NCI-H1048 (cell line): Measurements from ENCODE around the gene TBX6.
A peak's percentile ranks its signal among the peaks of the same experiment; 100 is the strongest.

Experiments
- DNase-seq: peaks from one replicate; lab custom pipeline; 2025; lab: John Stamatoyannopoulos, UW

The TBX6 gene

GRCh38 chr16:30113711-30114333, 22.1 kb upstream of the TBX6 start:
- DNase-seq: no peak

DNA sequence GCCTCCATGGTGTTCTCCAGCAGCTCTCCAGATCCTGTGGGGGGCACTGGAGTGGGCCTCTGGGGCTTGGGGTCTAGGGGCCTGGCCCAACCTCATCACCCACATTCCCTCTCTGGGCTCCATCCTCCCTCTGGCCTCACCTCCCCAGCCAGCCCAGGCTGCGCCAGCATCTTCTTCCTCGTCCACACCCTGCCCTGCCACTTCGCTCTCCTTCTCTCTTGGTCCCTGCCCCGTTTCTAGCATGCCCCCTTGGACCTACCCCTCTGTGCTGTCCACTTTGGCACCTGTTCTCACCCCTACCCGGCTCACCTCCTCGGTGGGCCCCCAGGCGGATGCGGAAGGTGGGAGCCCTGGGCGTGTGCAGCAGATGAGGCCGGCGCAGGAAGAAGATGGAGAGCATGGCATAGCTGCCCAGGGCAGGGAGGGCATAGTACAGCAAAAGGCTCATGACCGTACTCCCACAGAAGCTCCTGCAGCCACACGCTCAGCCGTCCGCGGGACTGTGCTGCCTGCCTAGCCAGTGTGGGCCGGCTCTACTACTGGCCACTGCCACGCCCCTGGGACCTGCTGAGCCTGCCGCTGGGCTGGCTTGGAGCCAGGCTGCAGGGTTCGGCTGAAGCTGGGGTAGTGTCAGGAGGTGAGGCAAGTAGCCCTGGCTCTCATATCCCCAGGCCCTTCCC, 21.4 kb upstream of the TBX6 start, which contains the start of gene GDPD3:
Gene GDPD3, minus strand, starts transcription at position 507 of the 680 bp plus-strand sequence. Its CDS starts 59 bp downstream, at position 448.
- DNase-seq: no peak

- DNase-seq: no peak
These were observed 20.7 kb upstream of the TBX6 start for GRCh38 chr16:30112197-30113030.

DNA sequence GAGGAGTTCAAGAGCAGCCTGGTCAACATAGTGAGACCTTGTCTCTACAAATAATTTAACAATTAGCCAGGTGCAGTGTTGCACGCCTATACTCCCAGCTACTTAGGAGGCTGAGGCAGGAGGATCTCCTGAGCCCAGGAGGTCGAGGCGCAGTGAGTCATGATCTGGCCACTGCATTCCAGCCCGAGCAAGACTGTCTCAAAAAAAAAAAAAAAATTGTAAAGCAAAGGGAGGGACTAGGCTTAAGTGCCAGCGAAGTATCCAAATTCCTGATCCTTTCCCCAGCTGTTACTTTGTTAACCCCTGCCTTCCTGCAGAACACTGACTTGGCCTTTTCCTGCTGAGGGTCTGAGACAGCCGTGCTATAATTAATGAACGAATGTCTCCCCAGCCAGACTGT, 18.9 kb upstream of the TBX6 start:
- DNase-seq: no peak

DNA sequence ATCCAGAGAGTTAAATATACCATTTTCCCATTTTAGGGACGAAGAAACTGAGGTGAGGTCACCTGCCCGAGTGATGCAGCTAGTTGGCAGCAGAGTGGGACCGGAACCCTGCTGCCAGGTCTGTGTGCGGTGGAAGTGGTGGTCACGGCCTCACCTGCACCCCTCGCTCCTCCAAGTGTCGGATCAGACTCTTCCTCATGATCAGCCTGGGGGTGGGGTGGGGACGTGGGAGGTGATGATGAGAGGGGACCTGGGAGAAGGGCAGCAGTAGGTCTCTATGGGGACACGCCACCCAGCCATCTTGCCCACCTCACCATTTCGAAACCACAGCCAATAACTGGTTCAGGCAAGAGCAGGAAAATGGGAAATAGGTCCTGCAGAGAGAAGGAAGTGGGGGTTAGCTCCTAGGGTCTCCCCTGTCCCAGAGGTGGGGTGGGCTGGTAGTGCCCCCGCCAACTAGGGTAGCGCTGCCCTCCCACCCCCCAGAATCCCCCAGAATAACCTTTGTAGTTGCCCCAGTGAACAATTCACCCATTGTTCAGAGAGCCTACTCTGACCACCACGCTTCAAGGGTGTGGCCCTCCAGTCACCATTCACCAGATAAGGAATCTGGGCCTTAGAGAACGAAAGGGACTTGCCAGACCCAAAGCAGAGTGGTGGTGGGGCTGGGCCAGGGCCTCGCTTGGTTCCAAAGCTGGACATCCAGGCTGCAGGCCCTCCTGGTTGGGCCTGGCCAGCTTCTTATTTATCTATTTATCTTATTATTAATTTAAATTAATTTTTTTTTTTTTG, 16.5 kb upstream of the TBX6 start:
- no peak for DNase-seq

- DNase-seq: no peak
These were observed 12.8 kb upstream of the TBX6 start for GRCh38 chr16:30104492-30104891.

GRCh38 chr16:30104090-30104489, 12.4 kb upstream of the TBX6 start:
- no peak for DNase-seq

DNA sequence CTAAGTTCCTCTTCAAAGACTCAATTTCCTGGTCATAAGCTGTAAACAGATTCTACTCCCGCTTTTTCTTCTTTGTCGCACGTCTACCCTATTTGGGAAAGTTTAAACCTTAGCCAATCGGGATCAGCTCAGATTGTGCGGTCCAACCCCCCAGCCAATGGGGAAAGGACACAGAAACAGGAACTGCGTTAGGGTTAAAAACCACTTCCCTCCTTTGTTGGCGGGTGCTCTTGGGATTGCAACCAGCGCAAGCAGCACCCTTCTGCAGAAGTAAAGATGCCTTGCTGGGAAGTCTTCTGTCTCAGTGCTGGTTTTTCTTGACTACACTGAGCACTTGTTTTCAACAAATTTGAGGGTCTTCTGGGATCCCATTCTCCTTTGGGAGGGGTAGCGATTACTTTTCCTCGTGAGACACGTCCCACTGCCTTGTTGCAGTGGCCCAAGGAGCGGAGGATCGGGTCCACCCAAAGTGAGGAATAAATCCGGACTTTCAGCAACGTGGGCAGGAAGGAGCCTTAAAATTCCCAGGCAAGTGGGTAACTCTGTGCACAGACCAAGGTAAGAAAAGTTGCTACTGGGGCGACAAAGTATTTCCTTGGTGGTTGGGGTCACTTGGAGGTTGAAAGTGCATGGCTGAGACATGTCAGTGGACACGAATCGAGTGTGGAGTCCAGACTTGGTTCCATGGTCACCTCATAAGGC, 5.3 kb upstream of the TBX6 start:
- no peak for DNase-seq

GRCh38 chr16:30096105-30096861, 4.6 kb upstream of the TBX6 start, which contains the start of gene YPEL3:
Gene YPEL3 (minus strand): TSS chr16:30096213. CDS start chr16:30095482, 731 bp downstream.
- peak; percentile 59 for DNase-seq

DNA sequence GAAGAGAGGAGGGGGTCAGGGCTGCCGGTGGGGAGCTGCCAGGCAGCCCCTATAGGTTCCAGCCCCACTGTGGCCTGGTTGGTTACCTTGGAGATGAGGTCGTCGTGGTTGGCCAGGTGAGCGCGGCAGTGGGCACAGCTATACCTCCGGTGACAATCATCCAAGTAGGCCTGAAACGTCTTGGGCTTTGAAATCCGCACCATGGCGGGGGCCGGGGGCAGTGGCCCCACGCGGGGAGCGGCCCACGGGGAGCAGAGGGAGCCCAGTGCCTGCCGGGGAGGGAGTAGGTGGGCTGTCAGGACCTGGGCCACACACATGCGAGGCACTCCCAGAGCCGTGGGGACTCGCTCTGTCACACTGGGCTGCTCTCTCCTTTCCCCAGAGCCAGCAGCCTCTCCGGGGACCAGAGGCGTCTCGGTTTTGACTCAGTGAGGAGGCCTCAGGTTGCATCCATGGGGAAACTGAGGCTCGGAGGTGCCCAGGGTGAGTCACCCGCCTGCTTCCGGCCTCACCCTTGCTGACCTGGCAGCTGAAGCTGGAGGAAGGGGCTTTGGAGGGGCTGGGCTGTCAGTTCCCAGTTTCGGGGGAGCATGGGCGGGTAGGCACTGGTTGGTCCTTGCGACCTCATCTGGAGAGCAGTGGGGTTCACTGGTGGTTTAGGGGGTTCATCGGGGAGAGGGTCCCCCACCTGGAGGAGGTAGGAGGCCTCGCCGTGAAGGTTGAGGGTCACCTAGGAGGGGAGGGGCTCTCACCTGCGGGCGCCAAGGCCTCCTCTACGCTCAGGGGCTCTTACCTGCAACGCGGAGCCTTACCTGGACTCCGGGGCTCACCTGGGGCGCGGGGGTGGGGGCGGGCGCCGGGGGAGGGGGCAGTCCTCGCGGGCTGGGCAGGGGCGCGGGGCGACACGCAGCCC, 3.7 kb upstream of the TBX6 start:
- DNase-seq: no peak

GRCh38 chr16:30094541-30095165, 2.9 kb upstream of the TBX6 start:
- no peak for DNase-seq

GRCh38 chr16:30092373-30093010, 768 bp upstream of the TBX6 start:
- no peak for DNase-seq

GRCh38 chr16:30090610-30091331, 953 bp downstream of the TBX6 start:
- DNase-seq: no peak

DNA sequence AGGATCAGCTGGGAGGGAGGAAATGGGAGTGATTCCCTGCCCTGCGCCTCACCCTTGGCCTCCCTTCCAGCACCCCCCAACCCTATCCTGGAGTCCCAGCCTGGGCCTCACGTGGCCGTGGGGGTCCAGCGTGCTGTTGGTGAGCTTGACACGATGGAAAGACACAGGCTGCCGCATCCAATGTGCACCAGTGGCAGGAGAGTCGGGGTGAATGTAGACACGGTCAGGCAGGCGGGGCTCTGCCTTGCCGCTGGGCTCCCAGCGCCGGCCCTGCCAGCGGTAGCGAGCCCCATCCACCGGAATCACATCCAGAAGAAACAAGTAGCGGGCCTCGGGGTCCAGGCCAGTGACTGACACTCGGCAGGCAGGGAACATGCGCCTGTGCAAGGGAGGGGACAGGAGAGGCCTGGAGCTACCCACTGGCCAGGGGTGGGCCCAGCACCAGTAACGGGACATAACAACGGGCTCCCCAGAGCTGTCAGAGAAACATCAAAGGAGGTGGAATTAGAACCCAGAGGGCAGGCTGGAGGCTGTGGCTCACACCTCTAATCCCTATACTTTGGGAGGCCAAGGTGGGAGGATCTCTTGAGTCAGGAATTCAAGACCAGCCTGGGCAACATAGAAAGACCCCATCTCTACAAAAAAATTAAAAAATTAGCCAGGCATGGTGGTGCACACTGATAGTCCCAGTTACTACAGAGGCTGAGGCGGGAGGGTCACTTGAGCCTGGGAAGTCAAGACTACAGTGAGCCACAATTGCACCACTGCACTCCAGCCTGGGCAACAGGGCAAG, 2.7 kb downstream of the TBX6 start:
- no peak for DNase-seq

DNA sequence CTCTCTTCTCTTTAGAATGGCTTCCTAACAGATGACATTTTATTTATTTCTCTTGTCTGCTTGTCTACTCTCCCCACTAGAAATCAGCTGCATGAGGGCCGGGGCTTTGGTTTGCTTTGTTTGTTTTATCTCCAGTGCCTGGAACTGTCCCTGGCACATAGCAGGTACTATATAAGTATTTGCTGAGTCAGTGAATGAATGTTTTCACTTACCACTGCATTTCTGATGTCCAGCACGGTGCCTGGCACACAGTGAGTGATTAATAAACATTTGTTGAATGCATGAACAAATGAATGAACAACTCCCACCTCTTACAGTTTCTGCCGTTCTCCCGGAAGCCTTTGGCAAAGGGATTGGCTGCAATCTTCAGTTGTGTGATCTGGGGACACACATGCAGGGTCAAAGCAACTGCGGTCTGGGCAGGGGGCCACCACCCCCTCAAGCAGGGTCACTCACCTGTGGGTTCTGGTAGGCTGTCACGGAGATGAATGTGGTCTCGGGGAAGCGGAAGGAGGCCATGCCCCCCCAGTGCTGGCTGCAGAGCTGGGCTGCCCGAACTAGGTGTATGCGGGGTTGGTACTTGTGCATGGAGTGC, 3.4 kb downstream of the TBX6 start:
- DNase-seq: no peak

GRCh38 chr16:30087181-30087898, 4.4 kb downstream of the TBX6 start:
- DNase-seq: no peak
